LNCaP clone FGC (cell line): ENCODE data around the gene NRXN3.

Source experiments
- DNase-seq: peaks from one replicate; pipeline ENCODE4 v3.0.0-alpha.2; 2011; ENCODE audit warnings: low read depth
- H3K4me3 ChIP-seq: 2 replicates; pipeline ENCODE4 v1.5.1; 2011; ENCODE audit warnings: mild to moderate bottlenecking, low read depth, low read length, control low read depth
- CTCF ChIP-seq: IDR thresholded peaks from 2 replicates; pipeline ENCODE4 v1.5.1; 2012; ENCODE audit warnings: mild to moderate bottlenecking; ENCODE audit not compliant: control insufficient read depth, insufficient read depth; ENCODE audit errors: extremely low read depth

The NRXN3 gene

GRCh38 chr14:79186523-79186922, 1016.4 kb downstream of the NRXN3 start:
- no peak for DNase-seq
- H3K4me3 ChIP-seq, result no peak overlapping the region
- no peak for TF ChIP-seq CTCF

- DNase-seq, result no peak
- TF ChIP-seq CTCF, result no peak
- H3K4me3 ChIP-seq, result no peak overlapping the region
Observed at GRCh38 chr14:79193689-79194477, 1023.7 kb downstream of the NRXN3 start.

GRCh38 chr14:79196216-79196615, 1026.0 kb downstream of the NRXN3 start:
- TF ChIP-seq CTCF, result no peak
- no peak for DNase-seq
- H3K4me3 ChIP-seq, result no peak overlapping the region

GRCh38 chr14:79197516-79197915, 1027.3 kb downstream of the NRXN3 start:
- H3K4me3 ChIP-seq, result no peak overlapping the region
- TF ChIP-seq CTCF, result no peak
- DNase-seq, result no peak

GRCh38 chr14:79199217-79199616, 1029.0 kb downstream of the NRXN3 start:
- DNase-seq, result no peak
- TF ChIP-seq CTCF, result no peak
- no peak overlapping the region for H3K4me3 ChIP-seq

GRCh38 chr14:79201564-79202207, 1031.5 kb downstream of the NRXN3 start:
- no peak for DNase-seq
- no peak overlapping the region for H3K4me3 ChIP-seq
- TF ChIP-seq CTCF, result no peak
